ENCODE data around the gene COL24A1.

DNA sequence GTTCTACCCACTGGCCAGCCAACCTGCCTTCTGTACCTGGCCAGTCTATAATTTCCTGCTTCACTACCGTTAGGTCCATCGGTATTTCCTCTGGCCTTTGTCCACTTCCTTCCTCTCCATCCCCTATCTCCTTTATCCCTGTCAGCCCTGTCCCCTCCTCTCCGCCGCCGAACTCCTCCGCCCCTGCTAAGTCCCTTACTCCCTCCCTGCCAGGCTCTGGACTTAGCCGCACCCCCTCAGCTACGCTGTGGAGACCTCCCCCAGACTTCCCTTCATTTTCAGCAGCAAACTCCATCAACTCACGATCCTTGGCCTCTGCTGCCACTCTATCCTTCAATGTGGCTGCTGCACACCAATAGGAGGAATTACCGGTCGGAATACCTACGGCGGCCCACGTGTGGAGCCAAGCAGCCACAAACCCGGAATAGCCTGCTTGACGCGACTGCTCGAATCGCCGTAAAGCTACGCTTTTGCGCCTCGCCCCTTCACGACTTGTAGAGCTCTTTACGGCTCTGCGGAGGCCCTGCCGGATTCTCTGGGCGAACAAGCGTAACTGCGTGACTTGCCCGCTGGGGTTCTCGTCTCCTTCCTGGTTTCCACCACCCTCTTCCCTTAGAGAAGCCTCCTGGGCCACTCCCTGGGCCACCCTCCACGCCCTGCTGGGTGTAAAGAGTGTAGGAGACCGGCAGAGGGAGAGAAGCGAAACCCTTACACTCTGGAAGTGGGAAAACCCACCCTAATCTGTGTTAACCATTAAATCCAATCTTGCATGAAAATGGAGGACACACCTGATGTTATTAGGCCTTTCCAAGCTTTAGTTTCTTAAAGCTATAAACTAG, 448.4 kb downstream of the COL24A1 start, which contains the start of gene ZNHIT6:
- TF ChIP-seq POLR2A (IDR thresholded peaks at IDR 0.05), result peak; percentile 41
- TF ChIP-seq CTCF (IDR thresholded peaks at IDR 0.05), result peak in 2 of 3 donors; percentile 30 to 35

Measured in breast epithelium (tissue), 3 donors.